Astrocyte (in vitro differentiated cells and primary cell): Measurements from ENCODE around the gene IQSEC3.

Experiments used
- EZH2 ChIP-seq: IDR thresholded peaks from 2 replicates; pipeline ENCODE4 v1.6.1; 2012; ENCODE audit warnings: mild to moderate bottlenecking, low read length, inconsistent platforms; ENCODE audit not compliant: insufficient read depth
- TF ChIP-seq, protein P1 (sequence below): IDR thresholded peaks from 2 replicates; pipeline ENCODE4 v1.5.1; 2011; ENCODE audit warnings: low read depth, mild to moderate bottlenecking, inconsistent platforms, low read length, moderate library complexity; ENCODE audit not compliant: insufficient read depth

DNA sequence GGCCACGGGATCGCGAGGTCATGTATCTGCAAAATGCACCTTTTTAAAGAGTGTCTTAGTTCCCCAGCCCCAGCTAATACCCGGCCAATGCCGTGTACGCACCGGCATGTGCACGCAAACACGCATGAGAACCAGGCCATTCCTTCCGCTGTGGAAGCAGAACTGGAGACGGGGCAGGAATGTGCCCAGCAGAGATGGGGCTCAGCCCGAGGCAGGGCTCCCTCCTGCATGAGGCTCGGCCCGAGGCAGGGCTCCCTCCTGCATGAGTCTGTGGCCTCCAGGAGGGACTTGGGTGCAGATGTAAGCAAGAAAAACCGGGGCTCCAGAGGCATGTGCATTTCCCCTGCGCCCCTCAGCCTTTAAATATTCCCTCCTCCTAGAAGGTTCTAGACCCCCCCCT is 109.2 kb downstream of the IQSEC3 start:
- TF ChIP-seq, protein P1, sequence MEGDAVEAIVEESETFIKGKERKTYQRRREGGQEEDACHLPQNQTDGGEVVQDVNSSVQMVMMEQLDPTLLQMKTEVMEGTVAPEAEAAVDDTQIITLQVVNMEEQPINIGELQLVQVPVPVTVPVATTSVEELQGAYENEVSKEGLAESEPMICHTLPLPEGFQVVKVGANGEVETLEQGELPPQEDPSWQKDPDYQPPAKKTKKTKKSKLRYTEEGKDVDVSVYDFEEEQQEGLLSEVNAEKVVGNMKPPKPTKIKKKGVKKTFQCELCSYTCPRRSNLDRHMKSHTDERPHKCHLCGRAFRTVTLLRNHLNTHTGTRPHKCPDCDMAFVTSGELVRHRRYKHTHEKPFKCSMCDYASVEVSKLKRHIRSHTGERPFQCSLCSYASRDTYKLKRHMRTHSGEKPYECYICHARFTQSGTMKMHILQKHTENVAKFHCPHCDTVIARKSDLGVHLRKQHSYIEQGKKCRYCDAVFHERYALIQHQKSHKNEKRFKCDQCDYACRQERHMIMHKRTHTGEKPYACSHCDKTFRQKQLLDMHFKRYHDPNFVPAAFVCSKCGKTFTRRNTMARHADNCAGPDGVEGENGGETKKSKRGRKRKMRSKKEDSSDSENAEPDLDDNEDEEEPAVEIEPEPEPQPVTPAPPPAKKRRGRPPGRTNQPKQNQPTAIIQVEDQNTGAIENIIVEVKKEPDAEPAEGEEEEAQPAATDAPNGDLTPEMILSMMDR = no peak
- no peak for TF ChIP-seq EZH2
